HepG2 (cell line): ENCODE measurements around the gene SRD5A1. TPM values are rescaled to one million over a fixed set of nuclear protein-coding genes. Genes with fewer than 3 reads are reported as not detected.

Source experiments
- ATAC-seq: fragments of 200-7000 bp; cut with Tn5 transposase; 3 replicates; pipeline ENCODE4 v1.9.1; 2020; ENCODE audit warnings: mild to moderate bottlenecking, moderate library complexity
- BruUV-seq: library from RNA; stranded (reverse); fragments of 400-500 nt; replicated peaks from 2 replicates; lab custom pipeline; 2021; lab: Mats Ljungman, UMichigan
- CTCF ChIA-PET: fragments of 300-600 bp; formaldehyde crosslinking; extraction: SDS; loops from one replicate; lab custom pipeline; 2021; ENCODE audit warnings: low total read pairs, inconsistent platforms, low intra/inter-chr PET ratio; lab: Yijun Ruan, JAX
- POLR2A ChIA-PET: fragments of 350-600 bp; sonication (Branson Sonifier 250); formaldehyde crosslinking; loops from one replicate; lab custom pipeline; 2020; ENCODE audit warnings: antibody characterized with exemption, inconsistent platforms; lab: Yijun Ruan, JAX
- DNase-seq: peaks from one replicate; pipeline ENCODE4 v3.0.0-alpha.2; 2015; ENCODE audit warnings: low spot score
- FAIRE-seq: peaks from 3 replicates; lab custom pipeline; 2011; peaks lifted over from hg19 to GRCh38; lab: Jason Lieb, UNC
- H2AFZ ChIP-seq: one replicate; pipeline ENCODE4 v1.6.1; 2011; ENCODE audit warnings: low read length, inconsistent platforms
- H3K27ac ChIP-seq: fragments of 300-600 bp; 3 replicates; pipeline ENCODE4 v1.8.0; 2011; ENCODE audit warnings: mixed run types, mild to moderate bottlenecking, mixed read lengths, low read length, inconsistent platforms; ENCODE audit not compliant: insufficient read depth; ENCODE audit errors: extremely low read length
- H3K27me3 ChIP-seq, 2 experiments: fragments of 200-600 bp in 1 of 2; 2 replicates in 1 of 2; 3 replicates in 1 of 2; pipeline versions ENCODE4 v1.6.0 to v1.8.0; 2011; ENCODE audit warnings: low read length in 2 of 2, mild to moderate bottlenecking in 2 of 2, moderate library complexity in 2 of 2, inconsistent platforms in 1 of 2; ENCODE audit not compliant: insufficient read depth in 2 of 2, control insufficient read depth in 1 of 2
- H3K36me3 ChIP-seq, 2 experiments: fragments of 200-600 bp in 1 of 2; replicated peaks in 1 of 2; 2 replicates in 1 of 2; 3 replicates in 1 of 2; pipeline versions ENCODE4 v1.5.1 to v1.8.0; 2011; ENCODE audit warnings: low read length in 2 of 2, inconsistent platforms in 1 of 2; ENCODE audit not compliant: insufficient read depth in 2 of 2, control insufficient read depth in 1 of 2
- H3K4me1 ChIP-seq: 2 replicates; pipeline ENCODE4 v1.5.1; 2012; ENCODE audit warnings: low read length, inconsistent platforms; ENCODE audit not compliant: insufficient read depth
- H3K4me2 ChIP-seq: 2 replicates; pipeline ENCODE4 v1.6.0; 2011; ENCODE audit warnings: low read depth, low read length, inconsistent platforms
- H3K4me3 ChIP-seq, 3 experiments: fragments of 200-600 bp in 1 of 3; sonication (generic), shearing (Covaris generic) in 1 of 3; replicated peaks in 1 of 3; 2 replicates each; pipeline ENCODE4 v1.5.1; 2011 to 2016; ENCODE audit warnings: low read length in 3 of 3, inconsistent platforms in 2 of 3, low read depth in 2 of 3, mild to moderate bottlenecking in 2 of 3, control low read depth in 1 of 3, mixed read lengths in 1 of 3; ENCODE audit not compliant: insufficient read depth in 1 of 3
- H3K79me2 ChIP-seq: one replicate; pipeline ENCODE4 v1.6.1; 2011; ENCODE audit warnings: low read length, inconsistent platforms; ENCODE audit not compliant: insufficient read depth
- H3K9ac ChIP-seq: 2 replicates; pipeline ENCODE4 v1.6.0; 2011; ENCODE audit warnings: mild to moderate bottlenecking, low read depth, low read length, inconsistent platforms; ENCODE audit not compliant: insufficient read depth
- H3K9me3 ChIP-seq: 2 replicates; pipeline ENCODE4 v1.5.1; 2012; ENCODE audit warnings: mild to moderate bottlenecking, low read length
- H4K20me1 ChIP-seq: 2 replicates; pipeline ENCODE4 v1.6.0; 2011; ENCODE audit warnings: inconsistent platforms, mild to moderate bottlenecking, low read length, moderate library complexity; ENCODE audit not compliant: insufficient read depth
- ARNT ChIP-seq: fragments of 450-650 bp; IDR thresholded peaks from 2 replicates; pipeline ENCODE4 v1.6.1; 2017
- ATM ChIP-seq: fragments of 450-650 bp; IDR thresholded peaks from 2 replicates; pipeline ENCODE4 v1.7.1; 2017; ENCODE audit warnings: mild to moderate bottlenecking, borderline replicate concordance
- CENPX ChIP-seq: sonication (generic); formaldehyde crosslinking; IDR thresholded peaks from 2 replicates; pipeline ENCODE4 v1.9.0; 2021; ENCODE audit warnings: mild to moderate bottlenecking, missing genetic modification reagents, moderate library complexity
- FOXM1 ChIP-seq: sonication (generic); formaldehyde crosslinking; IDR thresholded peaks from 2 replicates; pipeline ENCODE4 v1.5.0; 2020; ENCODE audit warnings: missing genetic modification reagents
- KAT7 ChIP-seq: IDR thresholded peaks from 2 replicates; pipeline ENCODE4 v1.6.1; 2018; ENCODE audit warnings: borderline replicate concordance, missing compliant biosample characterization
- KDM4B ChIP-seq: sonication (generic); formaldehyde crosslinking; IDR thresholded peaks from 2 replicates; pipeline ENCODE4 v1.4.0; 2020; ENCODE audit warnings: missing genetic modification reagents
- NRL ChIP-seq: sonication (generic); formaldehyde crosslinking; IDR thresholded peaks from 2 replicates; pipeline ENCODE4 v1.5.0; 2020; ENCODE audit warnings: missing genetic modification reagents, mild to moderate bottlenecking, moderate library complexity, borderline replicate concordance
- SIX4 ChIP-seq: sonication (generic); formaldehyde crosslinking; IDR thresholded peaks from 2 replicates; pipeline ENCODE4 v1.4.0; 2020; ENCODE audit warnings: missing genetic modification reagents
- TRIM24 ChIP-seq: sonication (generic); formaldehyde crosslinking; IDR thresholded peaks from 2 replicates; pipeline ENCODE4 v1.8.0; 2022; ENCODE audit warnings: mild to moderate bottlenecking, missing genetic modification reagents
- ZFP90 ChIP-seq: sonication (generic); formaldehyde crosslinking; IDR thresholded peaks from 2 replicates; pipeline ENCODE4 v1.8.0; 2022; ENCODE audit warnings: missing genetic modification reagents, mild to moderate bottlenecking, inconsistent platforms, borderline replicate concordance
- ZNF333 ChIP-seq: sonication (generic); formaldehyde crosslinking; IDR thresholded peaks from 2 replicates; pipeline ENCODE4 v1.4.0; 2020; ENCODE audit warnings: mild to moderate bottlenecking, missing genetic modification reagents, borderline replicate concordance
- ZNF562 ChIP-seq: sonication (generic); formaldehyde crosslinking; IDR thresholded peaks from 2 replicates; pipeline ENCODE4 v1.8.0; 2022; ENCODE audit warnings: missing genetic modification reagents, borderline replicate concordance
- ZSCAN29 ChIP-seq: sonication (generic); formaldehyde crosslinking; conservative IDR thresholded peaks from 2 replicates; pipeline ENCODE4 v1.4.0; 2020; ENCODE audit warnings: mild to moderate bottlenecking, missing genetic modification reagents
- WGBS: methylation state at CpG from one replicate; pipeline ENCODE4 v1.1.6; 2017; ENCODE audit warnings: low lambda C conversion rate; 5-methylcytosine and 5-hydroxymethylcytosine counted together
- in situ Hi-C: cut with HindIII; loops from 2 replicates; pipeline ENCODE4 v1.10.0; 2017; ENCODE audit warnings: low pct_unique_long_range_greater_than_20kb; ENCODE audit not compliant: extremely low pct_ligation_motif_present
- intact Hi-C: fragments of 100-400 bp; cut with micrococcal nuclease; formaldehyde crosslinking; loops from one replicate; pipeline ENCODE4 v1.10.0; 2022; ENCODE audit not compliant: unreplicated experiment
- polyA plus RNA-seq, 8 experiments: library from polyadenylated mRNA; depleted of rRNA in 3 of 8; stranded (reverse) in 7 of 8; unstranded in 1 of 8; fragments of >200 nt; fragmentation: Illumina TruSeq in 4 of 8; extraction: Trizol in 4 of 8; gene quantifications; 2 replicates each; pipeline versions ENCODE4 v1.2.1 to v1.2.3, GENCODE V29; 2011 to 2016; ENCODE audit warnings: low read depth in 4 of 8, missing spikeins in 1 of 8, mixed read lengths in 1 of 8; ENCODE audit not compliant: insufficient read depth in 1 of 8
- total RNA-seq, 5 experiments: library from RNA; depleted of rRNA; stranded (reverse); fragments of >200 nt; fragmentation: Illumina TruSeq; extraction: Trizol; gene quantifications; 2 replicates each; pipeline ENCODE4 v1.2.3, GENCODE V29; 2016; ENCODE audit warnings: low read depth in 1 of 5
- TF ChIP-seq, protein P1 (sequence below): fragments of 450-650 bp; IDR thresholded peaks from 2 replicates; pipeline ENCODE4 v1.6.1; 2016
- TF ChIP-seq, protein P2 (sequence below): sonication (generic); formaldehyde crosslinking; IDR thresholded peaks from 2 replicates; pipeline ENCODE4 v1.5.1; 2020; ENCODE audit warnings: missing genetic modification reagents, mild to moderate bottlenecking, borderline replicate concordance
- TF ChIP-seq, protein P3 (sequence below): sonication (generic); formaldehyde crosslinking; IDR thresholded peaks from 2 replicates; pipeline ENCODE4 v1.5.0; 2020; ENCODE audit warnings: missing genetic modification reagents
- TF ChIP-seq, protein P4 (sequence below): sonication (generic); formaldehyde crosslinking; IDR thresholded peaks from 2 replicates; pipeline ENCODE4 v1.5.0; 2020; ENCODE audit warnings: missing genetic modification reagents
- TF ChIP-seq, protein P5 (sequence below): sonication (generic); formaldehyde crosslinking; IDR thresholded peaks from 2 replicates; pipeline ENCODE4 v1.4.0; 2020; ENCODE audit warnings: low read depth, missing genetic modification reagents

SRD5A1 gene
- total and polyA plus RNA-seq, 2 of the 13 experiments (the other 11 are each of a cell fraction or from before 2014, with no cell fraction given), result 6.1 to 9.9 TPM

DNA sequence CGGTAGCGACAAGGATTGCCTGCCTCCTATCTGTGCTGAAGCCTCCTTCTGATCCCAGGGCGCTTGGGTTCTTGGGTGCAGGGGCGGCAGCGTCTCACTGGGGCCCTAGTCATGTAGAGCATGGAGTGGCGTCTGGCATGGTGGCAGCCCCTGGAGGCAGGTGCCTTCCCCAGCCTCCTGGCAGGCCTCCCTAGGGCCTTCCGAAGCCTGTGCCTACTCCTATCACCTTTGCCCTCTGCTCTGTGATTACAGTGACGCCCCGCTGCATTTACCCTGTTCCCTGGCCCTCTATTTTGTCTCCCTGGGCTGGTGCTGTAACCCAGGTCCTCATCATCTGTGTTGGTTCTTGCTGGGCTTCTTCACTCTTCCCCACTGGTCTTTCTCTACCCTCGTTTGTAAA is 3.8 kb downstream of the SRD5A1 start:
- H3K79me2 ChIP-seq, result peaks cover 12% of the 10 kb centered on the region
- DNase-seq (no peak), ATAC-seq (no peak), FAIRE-seq (no peak)
- in situ Hi-C loops (no loop called here), intact Hi-C loops (no loop called here)
- 91% methylated on average over 5 of the region's 10 CpGs for WGBS
- peaks cover 35% of the 10 kb centered on the region for H3K4me1 ChIP-seq
- H2AFZ ChIP-seq, result no peak overlapping the region
- H3K27ac ChIP-seq, result no peak overlapping the region
- H4K20me1 ChIP-seq, result no peaks in the 10 kb centered on the region
- H3K4me2 ChIP-seq, result no peak overlapping the region
- ChIA-PET CTCF (no interaction called here), POLR2A (no interaction called here)
- no peaks in the 10 kb centered on the region; a peak in 1 of 5 replicates for H3K27me3 ChIP-seq
- H3K9ac ChIP-seq, result no peak overlapping the region
- no peaks in the 10 kb centered on the region for H3K36me3 ChIP-seq
- no TSS peak for BruUV-seq
- no peaks in the 10 kb centered on the region for H3K9me3 ChIP-seq
- TF ChIP-seq TRIM24 (CRISPR knock-in tag) (no peak), ARNT (no peak), CENPX (CRISPR knock-in tag) (no peak), KDM4B (no peak), ATM (no peak), NRL (CRISPR knock-in tag) (no peak), ZSCAN29 (CRISPR knock-in tag) (no peak), FOXM1 (CRISPR knock-in tag) (no peak), KAT7 (CRISPR knock-in tag) (no peak), ZNF562 (CRISPR knock-in tag) (no peak), SIX4 (no peak), ZFP90 (CRISPR knock-in tag) (no peak), ZNF333 (CRISPR knock-in tag) (no peak)
- TF ChIP-seq, protein P1, sequence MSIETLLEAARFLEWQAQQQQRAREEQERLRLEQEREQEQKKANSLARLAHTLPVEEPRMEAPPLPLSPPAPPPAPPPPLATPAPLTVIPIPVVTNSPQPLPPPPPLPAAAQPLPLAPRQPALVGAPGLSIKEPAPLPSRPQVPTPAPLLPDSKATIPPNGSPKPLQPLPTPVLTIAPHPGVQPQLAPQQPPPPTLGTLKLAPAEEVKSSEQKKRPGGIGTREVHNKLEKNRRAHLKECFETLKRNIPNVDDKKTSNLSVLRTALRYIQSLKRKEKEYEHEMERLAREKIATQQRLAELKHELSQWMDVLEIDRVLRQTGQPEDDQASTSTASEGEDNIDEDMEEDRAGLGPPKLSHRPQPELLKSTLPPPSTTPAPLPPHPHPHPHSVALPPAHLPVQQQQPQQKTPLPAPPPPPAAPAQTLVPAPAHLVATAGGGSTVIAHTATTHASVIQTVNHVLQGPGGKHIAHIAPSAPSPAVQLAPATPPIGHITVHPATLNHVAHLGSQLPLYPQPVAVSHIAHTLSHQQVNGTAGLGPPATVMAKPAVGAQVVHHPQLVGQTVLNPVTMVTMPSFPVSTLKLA, result no peak
- TF ChIP-seq, protein P2, sequence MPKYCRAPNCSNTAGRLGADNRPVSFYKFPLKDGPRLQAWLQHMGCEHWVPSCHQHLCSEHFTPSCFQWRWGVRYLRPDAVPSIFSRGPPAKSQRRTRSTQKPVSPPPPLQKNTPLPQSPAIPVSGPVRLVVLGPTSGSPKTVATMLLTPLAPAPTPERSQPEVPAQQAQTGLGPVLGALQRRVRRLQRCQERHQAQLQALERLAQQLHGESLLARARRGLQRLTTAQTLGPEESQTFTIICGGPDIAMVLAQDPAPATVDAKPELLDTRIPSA, result no peak
- TF ChIP-seq, protein P3, sequence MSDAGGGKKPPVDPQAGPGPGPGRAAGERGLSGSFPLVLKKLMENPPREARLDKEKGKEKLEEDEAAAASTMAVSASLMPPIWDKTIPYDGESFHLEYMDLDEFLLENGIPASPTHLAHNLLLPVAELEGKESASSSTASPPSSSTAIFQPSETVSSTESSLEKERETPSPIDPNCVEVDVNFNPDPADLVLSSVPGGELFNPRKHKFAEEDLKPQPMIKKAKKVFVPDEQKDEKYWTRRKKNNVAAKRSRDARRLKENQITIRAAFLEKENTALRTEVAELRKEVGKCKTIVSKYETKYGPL, result no peak
- TF ChIP-seq, protein P4, sequence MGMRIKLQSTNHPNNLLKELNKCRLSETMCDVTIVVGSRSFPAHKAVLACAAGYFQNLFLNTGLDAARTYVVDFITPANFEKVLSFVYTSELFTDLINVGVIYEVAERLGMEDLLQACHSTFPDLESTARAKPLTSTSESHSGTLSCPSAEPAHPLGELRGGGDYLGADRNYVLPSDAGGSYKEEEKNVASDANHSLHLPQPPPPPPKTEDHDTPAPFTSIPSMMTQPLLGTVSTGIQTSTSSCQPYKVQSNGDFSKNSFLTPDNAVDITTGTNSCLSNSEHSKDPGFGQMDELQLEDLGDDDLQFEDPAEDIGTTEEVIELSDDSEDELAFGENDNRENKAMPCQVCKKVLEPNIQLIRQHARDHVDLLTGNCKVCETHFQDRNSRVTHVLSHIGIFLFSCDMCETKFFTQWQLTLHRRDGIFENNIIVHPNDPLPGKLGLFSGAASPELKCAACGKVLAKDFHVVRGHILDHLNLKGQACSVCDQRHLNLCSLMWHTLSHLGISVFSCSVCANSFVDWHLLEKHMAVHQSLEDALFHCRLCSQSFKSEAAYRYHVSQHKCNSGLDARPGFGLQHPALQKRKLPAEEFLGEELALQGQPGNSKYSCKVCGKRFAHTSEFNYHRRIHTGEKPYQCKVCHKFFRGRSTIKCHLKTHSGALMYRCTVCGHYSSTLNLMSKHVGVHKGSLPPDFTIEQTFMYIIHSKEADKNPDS, result no peak
- TF ChIP-seq, protein P5, sequence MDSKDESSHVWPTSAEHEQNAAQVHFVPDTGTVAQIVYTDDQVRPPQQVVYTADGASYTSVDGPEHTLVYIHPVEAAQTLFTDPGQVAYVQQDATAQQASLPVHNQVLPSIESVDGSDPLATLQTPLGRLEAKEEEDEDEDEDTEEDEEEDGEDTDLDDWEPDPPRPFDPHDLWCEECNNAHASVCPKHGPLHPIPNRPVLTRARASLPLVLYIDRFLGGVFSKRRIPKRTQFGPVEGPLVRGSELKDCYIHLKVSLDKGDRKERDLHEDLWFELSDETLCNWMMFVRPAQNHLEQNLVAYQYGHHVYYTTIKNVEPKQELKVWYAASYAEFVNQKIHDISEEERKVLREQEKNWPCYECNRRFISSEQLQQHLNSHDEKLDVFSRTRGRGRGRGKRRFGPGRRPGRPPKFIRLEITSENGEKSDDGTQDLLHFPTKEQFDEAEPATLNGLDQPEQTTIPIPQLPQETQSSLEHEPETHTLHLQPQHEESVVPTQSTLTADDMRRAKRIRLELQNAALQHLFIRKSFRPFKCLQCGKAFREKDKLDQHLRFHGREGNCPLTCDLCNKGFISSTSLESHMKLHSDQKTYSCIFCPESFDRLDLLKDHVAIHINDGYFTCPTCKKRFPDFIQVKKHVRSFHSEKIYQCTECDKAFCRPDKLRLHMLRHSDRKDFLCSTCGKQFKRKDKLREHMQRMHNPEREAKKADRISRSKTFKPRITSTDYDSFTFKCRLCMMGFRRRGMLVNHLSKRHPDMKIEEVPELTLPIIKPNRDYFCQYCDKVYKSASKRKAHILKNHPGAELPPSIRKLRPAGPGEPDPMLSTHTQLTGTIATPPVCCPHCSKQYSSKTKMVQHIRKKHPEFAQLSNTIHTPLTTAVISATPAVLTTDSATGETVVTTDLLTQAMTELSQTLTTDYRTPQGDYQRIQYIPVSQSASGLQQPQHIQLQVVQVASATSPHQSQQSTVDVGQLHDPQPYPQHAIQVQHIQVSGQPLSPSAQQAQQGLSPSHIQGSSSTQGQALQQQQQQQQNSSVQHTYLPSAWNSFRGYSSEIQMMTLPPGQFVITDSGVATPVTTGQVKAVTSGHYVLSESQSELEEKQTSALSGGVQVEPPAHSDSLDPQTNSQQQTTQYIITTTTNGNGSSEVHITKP (CRISPR knock-in tag), result no peak
- H3K4me3 ChIP-seq, result no peak overlapping the region
